ENCODE data around the gene CREB3L2.
A peak's percentile ranks its signal among the peaks of the same experiment; 100 is the strongest.

CREB3L2 gene

GRCh38 chr7:137954614-137955013 is 47.3 kb downstream of the CREB3L2 start:
- peak overlapping the region; percentile 53 for H3K27ac ChIP-seq (ENCODE audit: insufficient read depth, low read depth, low read length, poor library complexity, severe bottlenecking)
- 67 to 78% methylated on average over 2 of the region's 2 CpGs for WGBS, 2 experiments

GRCh38 chr7:137953665-137954470 is 48.0 kb downstream of the CREB3L2 start:
- Histone ChIP-seq H3K27ac (ENCODE audit: insufficient read depth, low read depth, low read length, poor library complexity, severe bottlenecking) (peak overlapping the region; percentile 71), H3K4me3 (ENCODE audit: insufficient read depth, low read depth, low read length) (no peak overlapping the region), H3K4me1 (ENCODE audit: control insufficient read depth, insufficient read depth, low read length) (peaks cover 20% of the 10 kb centered on the region), H3K9me3 (ENCODE audit: control insufficient read depth, low read length) (no peaks in the 10 kb centered on the region), H3K27me3 (ENCODE audit: control insufficient read depth, insufficient read depth, low read length, poor library complexity, severe bottlenecking) (no peaks in the 10 kb centered on the region), H3K36me3 (ENCODE audit: control insufficient read depth, insufficient read depth, low read length) (no peaks in the 10 kb centered on the region)
- WGBS, 2 experiments, result 45 to 52% methylated on average over 6 of the region's 6 CpGs

More at GRCh38 chr7:137954614-137955013, 47.3 kb downstream of the CREB3L2 start:
- Histone ChIP-seq H3K9me3 (ENCODE audit: control insufficient read depth, low read length) (no peaks in the 10 kb centered on the region), H3K4me1 (ENCODE audit: control insufficient read depth, insufficient read depth, low read length) (peaks cover 20% of the 10 kb centered on the region), H3K4me3 (ENCODE audit: insufficient read depth, low read depth, low read length) (no peak overlapping the region), H3K27me3 (ENCODE audit: control insufficient read depth, insufficient read depth, low read length, poor library complexity, severe bottlenecking) (no peaks in the 10 kb centered on the region), H3K36me3 (ENCODE audit: control insufficient read depth, insufficient read depth, low read length) (no peaks in the 10 kb centered on the region)

- Histone ChIP-seq H3K9me3 (ENCODE audit: control insufficient read depth, low read length) (no peaks in the 10 kb centered on the region), H3K27ac (ENCODE audit: insufficient read depth, low read depth, low read length, poor library complexity, severe bottlenecking) (peak overlapping the region; percentile 71)
- 44 to 46% methylated on average over 7 to 8 of the region's 8 CpGs for WGBS, 2 experiments
These were observed 48.7 kb downstream of the CREB3L2 start for GRCh38 chr7:137953043-137953664.

GRCh38 chr7:137952426-137952805 is 49.5 kb downstream of the CREB3L2 start:
- WGBS, 2 experiments, result 91 to 95% methylated on average over 2 of the region's 2 CpGs
- Histone ChIP-seq H3K4me3 (ENCODE audit: insufficient read depth, low read depth, low read length) (no peak overlapping the region), H3K36me3 (ENCODE audit: control insufficient read depth, insufficient read depth, low read length) (no peaks in the 10 kb centered on the region), H3K27ac (ENCODE audit: insufficient read depth, low read depth, low read length, poor library complexity, severe bottlenecking) (peak overlapping the region; percentile 11), H3K9me3 (ENCODE audit: control insufficient read depth, low read length) (no peaks in the 10 kb centered on the region), H3K4me1 (ENCODE audit: control insufficient read depth, insufficient read depth, low read length) (peaks cover 20% of the 10 kb centered on the region), H3K27me3 (ENCODE audit: control insufficient read depth, insufficient read depth, low read length, poor library complexity, severe bottlenecking) (no peaks in the 10 kb centered on the region)

More at GRCh38 chr7:137953043-137953664, 48.7 kb downstream of the CREB3L2 start:
- Histone ChIP-seq H3K27me3 (ENCODE audit: control insufficient read depth, insufficient read depth, low read length, poor library complexity, severe bottlenecking) (no peaks in the 10 kb centered on the region), H3K4me1 (ENCODE audit: control insufficient read depth, insufficient read depth, low read length) (peaks cover 20% of the 10 kb centered on the region), H3K36me3 (ENCODE audit: control insufficient read depth, insufficient read depth, low read length) (no peaks in the 10 kb centered on the region), H3K4me3 (ENCODE audit: insufficient read depth, low read depth, low read length) (no peak overlapping the region)

- Histone ChIP-seq H3K27ac (ENCODE audit: insufficient read depth, low read depth, low read length, poor library complexity, severe bottlenecking) (no peak overlapping the region), H3K9me3 (ENCODE audit: control insufficient read depth, low read length) (no peaks in the 10 kb centered on the region), H3K4me3 (ENCODE audit: insufficient read depth, low read depth, low read length) (no peak overlapping the region), H3K36me3 (ENCODE audit: control insufficient read depth, insufficient read depth, low read length) (no peaks in the 10 kb centered on the region), H3K27me3 (ENCODE audit: control insufficient read depth, insufficient read depth, low read length, poor library complexity, severe bottlenecking) (no peaks in the 10 kb centered on the region), H3K4me1 (ENCODE audit: control insufficient read depth, insufficient read depth, low read length) (peaks cover 20% of the 10 kb centered on the region)
- 89 to 94% methylated on average over 6 of the region's 7 CpGs for WGBS, 2 experiments
These were observed 50.0 kb downstream of the CREB3L2 start for GRCh38 chr7:137951700-137952425.

- no peaks in the 10 kb centered on the region for H3K36me3 ChIP-seq (ENCODE audit: control insufficient read depth, insufficient read depth, low read length)
- no peaks in the 10 kb centered on the region for H3K27me3 ChIP-seq (ENCODE audit: control insufficient read depth, insufficient read depth, low read length, poor library complexity, severe bottlenecking)
- no peak overlapping the region for H3K27ac ChIP-seq (ENCODE audit: insufficient read depth, low read depth, low read length, poor library complexity, severe bottlenecking)
- H3K4me1 ChIP-seq (ENCODE audit: control insufficient read depth, insufficient read depth, low read length), result peaks cover 20% of the 10 kb centered on the region
- H3K9me3 ChIP-seq (ENCODE audit: control insufficient read depth, low read length), result no peaks in the 10 kb centered on the region
- no peak overlapping the region for H3K4me3 ChIP-seq (ENCODE audit: insufficient read depth, low read depth, low read length)
- WGBS, 2 experiments, result 97 to 98% methylated on average over 7 of the region's 7 CpGs
These were observed 50.9 kb downstream of the CREB3L2 start for GRCh38 chr7:137950967-137951366.

GRCh38 chr7:137950263-137950621 is 51.6 kb downstream of the CREB3L2 start:
- no peaks in the 10 kb centered on the region for H3K9me3 ChIP-seq (ENCODE audit: control insufficient read depth, low read length)
- H3K4me1 ChIP-seq (ENCODE audit: control insufficient read depth, insufficient read depth, low read length), result peaks cover 20% of the 10 kb centered on the region
- no peaks in the 10 kb centered on the region for H3K27me3 ChIP-seq (ENCODE audit: control insufficient read depth, insufficient read depth, low read length, poor library complexity, severe bottlenecking)
- WGBS, 2 experiments, result 91 to 92% methylated on average over 4 of the region's 4 CpGs
- no peak overlapping the region for H3K27ac ChIP-seq (ENCODE audit: insufficient read depth, low read depth, low read length, poor library complexity, severe bottlenecking)
- no peak overlapping the region for H3K4me3 ChIP-seq (ENCODE audit: insufficient read depth, low read depth, low read length)
- no peaks in the 10 kb centered on the region for H3K36me3 ChIP-seq (ENCODE audit: control insufficient read depth, insufficient read depth, low read length)

GRCh38 chr7:137949416-137950262 is 52.2 kb downstream of the CREB3L2 start:
- WGBS, 2 experiments, result 92 to 96% methylated on average over 5 of the region's 6 CpGs
- Histone ChIP-seq H3K27me3 (ENCODE audit: control insufficient read depth, insufficient read depth, low read length, poor library complexity, severe bottlenecking) (no peaks in the 10 kb centered on the region), H3K36me3 (ENCODE audit: control insufficient read depth, insufficient read depth, low read length) (no peaks in the 10 kb centered on the region), H3K27ac (ENCODE audit: insufficient read depth, low read depth, low read length, poor library complexity, severe bottlenecking) (no peak overlapping the region), H3K4me3 (ENCODE audit: insufficient read depth, low read depth, low read length) (no peak overlapping the region), H3K9me3 (ENCODE audit: control insufficient read depth, low read length) (no peaks in the 10 kb centered on the region), H3K4me1 (ENCODE audit: control insufficient read depth, insufficient read depth, low read length) (peaks cover 14% of the 10 kb centered on the region)

GRCh38 chr7:137948845-137949330 is 53.0 kb downstream of the CREB3L2 start:
- WGBS, 2 experiments, result 94 to 95% methylated on average over 6 of the region's 6 CpGs
- peaks cover 14% of the 10 kb centered on the region for H3K4me1 ChIP-seq (ENCODE audit: control insufficient read depth, insufficient read depth, low read length)
- no peaks in the 10 kb centered on the region for H3K36me3 ChIP-seq (ENCODE audit: control insufficient read depth, insufficient read depth, low read length)
- no peak overlapping the region for H3K4me3 ChIP-seq (ENCODE audit: insufficient read depth, low read depth, low read length)
- H3K27ac ChIP-seq (ENCODE audit: insufficient read depth, low read depth, low read length, poor library complexity, severe bottlenecking), result no peak overlapping the region
- H3K27me3 ChIP-seq (ENCODE audit: control insufficient read depth, insufficient read depth, low read length, poor library complexity, severe bottlenecking), result no peaks in the 10 kb centered on the region
- H3K9me3 ChIP-seq (ENCODE audit: control insufficient read depth, low read length), result no peaks in the 10 kb centered on the region

Data from ectodermal cell (in vitro differentiated cells).